ENCODE data around the gene PPP1R15B.

The PPP1R15B gene

DNA sequence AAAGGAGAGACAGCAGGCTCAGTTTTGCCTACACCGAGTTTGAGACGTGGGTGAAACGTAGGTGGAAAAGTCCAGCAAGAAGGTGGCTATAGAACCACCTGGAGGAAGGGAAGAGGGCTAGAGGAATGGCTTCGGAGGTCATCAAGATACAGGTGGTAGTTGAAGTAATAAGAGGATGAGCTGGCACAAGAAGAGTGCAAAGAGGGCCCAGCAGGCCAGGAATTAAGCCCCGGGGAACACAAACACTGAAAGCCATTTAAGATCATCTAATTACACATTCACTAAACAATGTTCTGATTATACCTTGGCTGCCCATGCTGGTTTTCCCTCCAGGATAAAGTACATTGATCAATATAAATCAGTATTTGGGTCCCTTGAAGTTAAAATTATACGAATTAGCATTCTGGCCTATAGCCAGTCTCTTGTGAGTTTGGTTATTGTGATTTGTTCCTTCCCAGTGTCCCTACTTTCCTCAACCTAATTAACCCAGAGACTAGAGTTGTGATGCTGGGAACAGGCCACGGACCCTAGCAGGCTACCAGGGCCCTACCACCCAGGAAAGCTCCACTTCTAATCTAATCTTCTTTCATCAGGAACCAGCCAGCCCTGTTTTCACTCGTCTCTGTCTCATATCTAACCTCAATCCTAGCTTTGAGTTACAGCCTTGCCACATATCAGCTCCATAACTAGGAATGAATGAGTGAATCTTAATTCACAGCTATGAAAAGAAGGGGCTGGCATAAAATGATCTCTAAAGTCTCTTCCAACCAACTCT is 26.4 kb upstream of the PPP1R15B start:
- TF ChIP-seq, protein P1, sequence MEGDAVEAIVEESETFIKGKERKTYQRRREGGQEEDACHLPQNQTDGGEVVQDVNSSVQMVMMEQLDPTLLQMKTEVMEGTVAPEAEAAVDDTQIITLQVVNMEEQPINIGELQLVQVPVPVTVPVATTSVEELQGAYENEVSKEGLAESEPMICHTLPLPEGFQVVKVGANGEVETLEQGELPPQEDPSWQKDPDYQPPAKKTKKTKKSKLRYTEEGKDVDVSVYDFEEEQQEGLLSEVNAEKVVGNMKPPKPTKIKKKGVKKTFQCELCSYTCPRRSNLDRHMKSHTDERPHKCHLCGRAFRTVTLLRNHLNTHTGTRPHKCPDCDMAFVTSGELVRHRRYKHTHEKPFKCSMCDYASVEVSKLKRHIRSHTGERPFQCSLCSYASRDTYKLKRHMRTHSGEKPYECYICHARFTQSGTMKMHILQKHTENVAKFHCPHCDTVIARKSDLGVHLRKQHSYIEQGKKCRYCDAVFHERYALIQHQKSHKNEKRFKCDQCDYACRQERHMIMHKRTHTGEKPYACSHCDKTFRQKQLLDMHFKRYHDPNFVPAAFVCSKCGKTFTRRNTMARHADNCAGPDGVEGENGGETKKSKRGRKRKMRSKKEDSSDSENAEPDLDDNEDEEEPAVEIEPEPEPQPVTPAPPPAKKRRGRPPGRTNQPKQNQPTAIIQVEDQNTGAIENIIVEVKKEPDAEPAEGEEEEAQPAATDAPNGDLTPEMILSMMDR (IDR thresholded peaks at IDR 0.05; ENCODE audit: insufficient read depth, missing control alignments): no peak
- DNase-seq (ENCODE audit: insufficient read length, low spot score): no peak
- no peak for FAIRE-seq

DNA sequence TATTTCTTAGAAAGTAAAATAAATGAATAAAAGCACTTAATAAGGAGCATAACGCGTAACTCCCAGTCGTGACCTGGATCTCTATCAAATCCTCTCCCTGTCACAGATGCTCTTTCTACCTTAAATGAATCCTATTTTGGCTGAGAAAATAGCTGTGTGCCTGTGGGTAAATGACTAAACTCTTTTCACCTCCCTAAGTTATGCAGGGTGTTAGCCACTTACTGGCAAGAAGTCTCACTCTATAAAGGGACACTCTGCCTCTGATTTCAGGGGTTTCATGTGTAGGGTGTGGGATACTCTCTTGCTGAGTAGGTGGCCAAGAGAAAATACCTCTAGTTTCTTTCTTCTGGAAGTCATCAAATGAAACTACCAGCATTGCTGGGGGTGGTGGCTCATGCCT is 24.3 kb upstream of the PPP1R15B start:
- no peak for FAIRE-seq
- TF ChIP-seq, protein P1 (IDR thresholded peaks at IDR 0.05; ENCODE audit: insufficient read depth, missing control alignments): no peak
- DNase-seq (ENCODE audit: insufficient read length, low spot score): no peak

DNA sequence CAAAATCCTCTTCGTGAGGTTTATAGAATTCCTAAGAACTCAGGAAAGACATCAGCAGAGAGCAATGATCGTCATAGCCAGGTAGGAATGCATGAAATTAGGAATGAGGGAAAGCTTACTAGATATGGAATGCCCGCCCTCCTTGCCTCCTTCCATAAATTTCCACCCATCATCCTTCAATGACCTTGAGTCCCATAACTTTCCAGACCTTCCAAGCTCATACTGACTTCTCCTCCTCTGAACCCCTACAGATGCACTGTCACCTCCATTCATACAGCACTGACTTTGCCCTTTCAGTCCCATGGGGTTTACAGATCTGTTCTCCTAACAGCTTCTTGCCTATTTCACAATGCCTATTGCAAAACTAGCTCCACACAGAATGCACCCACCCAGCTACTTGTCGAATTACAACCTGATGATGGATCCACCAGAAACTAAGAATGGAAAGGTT is 23.8 kb upstream of the PPP1R15B start:
- DNase-seq (ENCODE audit: insufficient read length, low spot score) (no peak), FAIRE-seq (no peak)
- TF ChIP-seq, protein P1 (IDR thresholded peaks at IDR 0.05; ENCODE audit: insufficient read depth, missing control alignments): no peak

DNA sequence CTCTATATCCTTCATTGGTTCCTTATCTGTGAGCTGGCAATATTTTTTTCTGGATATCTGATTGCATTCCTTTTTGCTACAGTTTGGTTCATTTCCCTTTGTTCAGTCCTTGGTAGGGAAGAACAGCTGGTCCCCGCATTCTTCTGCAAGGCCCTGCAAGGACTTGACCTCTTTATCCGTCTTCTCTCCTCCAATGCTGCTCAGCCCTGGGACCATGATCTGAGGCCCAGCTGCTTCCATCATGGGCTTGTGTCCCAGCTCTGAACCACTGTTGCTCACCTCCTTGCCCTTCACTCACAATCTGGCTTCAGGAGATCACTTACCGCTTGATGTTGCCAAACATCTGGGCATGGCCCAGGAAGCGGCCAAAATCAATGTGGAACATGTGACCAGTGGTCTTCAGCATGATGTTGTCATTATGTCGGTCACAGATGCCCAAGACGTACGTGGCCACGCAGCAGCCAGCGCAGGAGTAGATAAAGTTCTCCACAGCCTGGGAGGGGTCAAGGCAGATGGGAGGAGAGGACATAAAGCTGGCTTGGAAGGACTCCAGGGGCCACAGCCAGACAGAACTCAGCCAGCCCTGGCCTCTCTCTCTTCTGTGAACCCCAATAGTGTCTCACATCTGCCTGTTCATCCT is 22.6 kb upstream of the PPP1R15B start:
- FAIRE-seq (no peak), DNase-seq (ENCODE audit: insufficient read length, low spot score) (no peak)
- TF ChIP-seq, protein P1 (IDR thresholded peaks at IDR 0.05; ENCODE audit: insufficient read depth, missing control alignments): no peak

DNA sequence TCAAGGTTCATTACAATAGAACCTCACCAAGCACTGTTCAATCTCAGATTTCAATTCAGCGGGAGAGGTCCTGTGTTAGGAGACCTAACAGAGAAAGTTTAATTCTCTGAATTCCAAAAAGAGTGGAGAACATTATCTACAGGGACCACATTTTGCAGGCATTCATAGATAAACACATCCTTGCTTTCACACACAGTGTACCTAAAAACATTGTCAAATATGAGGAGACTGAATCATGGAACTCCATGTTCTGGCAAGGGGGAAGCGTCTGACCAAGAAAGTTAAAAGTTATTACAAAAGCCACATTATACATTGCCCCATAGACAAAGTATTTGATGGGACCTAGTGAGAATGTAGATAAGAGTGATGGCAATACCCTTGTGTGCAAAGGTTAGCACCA is 21.1 kb upstream of the PPP1R15B start:
- DNase-seq (ENCODE audit: insufficient read length, low spot score): no peak
- TF ChIP-seq, protein P1 (IDR thresholded peaks at IDR 0.05; ENCODE audit: insufficient read depth, missing control alignments): no peak
- FAIRE-seq: no peak

DNA sequence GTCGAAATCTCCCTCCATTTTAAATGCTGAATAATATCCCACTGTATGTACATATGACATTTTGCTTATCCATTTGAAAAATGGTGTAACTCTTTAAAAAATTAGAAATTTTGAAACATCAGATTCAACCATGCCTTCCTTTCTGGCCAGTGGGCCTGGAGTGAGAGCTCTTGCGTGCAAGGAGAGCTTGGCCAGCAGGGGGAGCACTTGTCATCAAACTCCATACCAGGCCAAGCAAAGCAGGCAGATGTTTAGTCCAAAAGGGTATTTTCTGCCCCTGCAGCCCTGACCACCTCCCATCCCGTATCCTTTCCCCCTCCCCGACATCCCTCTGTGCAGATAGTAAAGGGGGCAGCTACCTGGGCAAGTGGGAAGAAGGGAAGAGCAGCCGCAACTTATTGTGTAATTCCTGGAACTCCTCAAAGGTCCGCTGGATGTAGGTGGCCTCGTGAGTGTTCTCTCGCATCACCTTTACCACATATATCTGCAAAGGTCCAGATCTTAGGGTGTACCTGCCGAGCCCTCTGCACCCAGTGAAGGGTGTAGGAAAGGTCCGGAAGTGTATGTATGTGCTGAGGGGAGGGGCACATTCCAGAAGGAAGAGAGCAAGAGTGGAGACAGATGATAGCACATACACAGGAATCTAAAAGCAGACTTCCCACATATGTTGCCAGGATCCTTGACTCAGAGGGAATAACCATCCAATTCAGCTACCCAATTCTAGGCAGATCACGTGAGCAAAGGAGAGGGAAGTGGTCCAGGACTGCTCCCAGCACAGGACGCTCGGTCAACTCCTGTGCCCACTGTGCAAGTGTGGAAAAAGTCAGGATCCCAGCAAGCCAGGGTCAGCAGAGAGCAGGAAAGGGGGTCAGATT is 19.9 kb upstream of the PPP1R15B start:
- TF ChIP-seq, protein P1 (IDR thresholded peaks at IDR 0.05; ENCODE audit: insufficient read depth, missing control alignments): peak; percentile 99
- DNase-seq (ENCODE audit: insufficient read length, low spot score) (peak; percentile 69), FAIRE-seq (peak; percentile 6)
